Choroid plexus epithelial cell (primary cell): ENCODE results near the gene MVD.

ENCODE experiments used
- DNase-seq: peaks from one replicate; pipeline ENCODE4 v3.0.0-alpha.2; 2010; ENCODE audit warnings: low read depth
- H3K4me3 ChIP-seq: 2 replicates; pipeline ENCODE4 v1.5.1; 2011; ENCODE audit warnings: low read depth, mild to moderate bottlenecking, control low read depth, low read length, moderate library complexity
- CTCF ChIP-seq: conservative IDR thresholded peaks from 2 replicates; pipeline ENCODE4 v1.5.1; 2011; ENCODE audit warnings: low read depth, mild to moderate bottlenecking, control low read depth, inconsistent platforms, low read length, moderate library complexity

Gene MVD

GRCh38 chr16:88624977-88625576 lies 37.8 kb downstream of the MVD start:
- H3K4me3 ChIP-seq = no peak overlapping the region
- DNase-seq = no peak
- no peak for TF ChIP-seq CTCF

DNA sequence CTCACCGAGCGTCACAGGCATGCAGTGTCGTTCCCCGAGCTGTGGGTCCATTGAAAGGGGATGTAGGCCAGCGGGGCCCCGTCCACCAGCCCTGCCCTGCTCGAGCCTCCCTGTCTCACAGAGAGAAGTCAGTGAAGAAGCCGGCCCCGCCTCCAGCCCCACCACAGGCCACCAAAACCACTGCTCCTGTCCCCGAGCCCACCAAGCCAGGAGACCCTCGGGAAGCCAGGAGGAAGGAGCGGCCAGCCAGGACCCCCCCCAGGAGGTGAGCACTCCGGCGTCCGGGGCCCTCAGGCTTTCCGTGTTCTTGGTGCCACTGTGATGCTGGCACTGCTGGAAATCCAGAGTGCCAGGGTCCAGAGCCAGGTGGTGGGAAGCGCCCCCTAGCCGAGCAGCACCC lies 38.4 kb downstream of the MVD start:
- no peak overlapping the region for H3K4me3 ChIP-seq
- TF ChIP-seq CTCF = no peak
- no peak for DNase-seq

DNA sequence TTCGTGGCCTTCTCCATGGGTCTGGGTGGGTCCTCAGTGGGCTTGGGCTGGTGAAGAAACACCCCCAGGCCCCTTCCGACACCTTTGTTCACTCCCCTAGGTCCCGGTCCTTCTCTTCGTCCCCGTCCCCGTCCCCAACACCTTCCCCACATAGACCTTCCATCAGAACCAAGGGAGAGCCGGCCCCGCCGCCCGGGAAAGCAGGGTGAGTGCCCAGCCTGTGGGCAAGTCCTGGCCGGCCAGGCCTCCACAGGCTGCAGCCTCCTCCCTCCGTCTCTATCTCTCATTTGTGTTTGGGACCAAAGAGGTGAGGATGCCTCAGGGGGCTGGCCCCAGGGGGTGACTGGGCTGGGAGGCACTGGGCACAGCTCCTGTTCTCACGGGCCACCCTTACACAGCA lies 39.0 kb downstream of the MVD start:
- no peak for TF ChIP-seq CTCF
- no peak overlapping the region for H3K4me3 ChIP-seq
- no peak for DNase-seq

DNA sequence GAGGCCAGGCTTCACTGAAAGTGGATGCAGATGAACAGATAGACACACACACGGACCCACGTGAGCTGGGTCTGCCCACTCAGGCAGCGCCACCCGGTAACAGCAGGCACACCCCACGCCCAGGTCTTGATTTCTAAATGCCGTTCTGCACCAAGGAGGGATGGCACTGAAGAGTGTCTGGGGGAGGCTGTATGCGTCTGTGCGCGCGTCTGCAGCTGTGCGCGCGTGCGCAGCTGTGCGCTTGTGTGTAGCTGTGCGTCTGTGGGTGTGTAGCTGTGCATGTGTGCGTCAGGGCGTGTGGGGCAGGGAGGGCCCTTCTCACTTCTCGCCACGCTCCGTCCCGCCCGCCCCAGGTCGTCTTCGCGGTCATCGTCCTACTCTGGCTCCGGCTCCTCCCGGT lies 40.0 kb downstream of the MVD start:
- no peak overlapping the region for H3K4me3 ChIP-seq
- DNase-seq = no peak
- no peak for TF ChIP-seq CTCF

GRCh38 chr16:88622125-88622524 lies 40.8 kb downstream of the MVD start:
- no peak for DNase-seq
- no peak overlapping the region for H3K4me3 ChIP-seq
- no peak for TF ChIP-seq CTCF

GRCh38 chr16:88619859-88620815 lies 42.8 kb downstream of the MVD start:
- H3K4me3 ChIP-seq = no peak overlapping the region
- TF ChIP-seq CTCF = no peak
- peak; percentile 84 for DNase-seq
